SIG-M5 (cell line): ENCODE measurements around the gene UTRN.
A peak's percentile ranks its signal among the peaks of the same experiment; 100 is the strongest.

Experiments used
- DNase-seq: peaks from one replicate; lab custom pipeline; 2025; lab: John Stamatoyannopoulos, UW

UTRN gene

GRCh38 chr6:144314003-144314485 is 28.9 kb downstream of the UTRN start:
- DNase-seq, result no peak

- no peak for DNase-seq
Measured at GRCh38 chr6:144314562-144314961, 29.4 kb downstream of the UTRN start.

- DNase-seq, result no peak
Measured at GRCh38 chr6:144315226-144315980, 30.3 kb downstream of the UTRN start.

DNA sequence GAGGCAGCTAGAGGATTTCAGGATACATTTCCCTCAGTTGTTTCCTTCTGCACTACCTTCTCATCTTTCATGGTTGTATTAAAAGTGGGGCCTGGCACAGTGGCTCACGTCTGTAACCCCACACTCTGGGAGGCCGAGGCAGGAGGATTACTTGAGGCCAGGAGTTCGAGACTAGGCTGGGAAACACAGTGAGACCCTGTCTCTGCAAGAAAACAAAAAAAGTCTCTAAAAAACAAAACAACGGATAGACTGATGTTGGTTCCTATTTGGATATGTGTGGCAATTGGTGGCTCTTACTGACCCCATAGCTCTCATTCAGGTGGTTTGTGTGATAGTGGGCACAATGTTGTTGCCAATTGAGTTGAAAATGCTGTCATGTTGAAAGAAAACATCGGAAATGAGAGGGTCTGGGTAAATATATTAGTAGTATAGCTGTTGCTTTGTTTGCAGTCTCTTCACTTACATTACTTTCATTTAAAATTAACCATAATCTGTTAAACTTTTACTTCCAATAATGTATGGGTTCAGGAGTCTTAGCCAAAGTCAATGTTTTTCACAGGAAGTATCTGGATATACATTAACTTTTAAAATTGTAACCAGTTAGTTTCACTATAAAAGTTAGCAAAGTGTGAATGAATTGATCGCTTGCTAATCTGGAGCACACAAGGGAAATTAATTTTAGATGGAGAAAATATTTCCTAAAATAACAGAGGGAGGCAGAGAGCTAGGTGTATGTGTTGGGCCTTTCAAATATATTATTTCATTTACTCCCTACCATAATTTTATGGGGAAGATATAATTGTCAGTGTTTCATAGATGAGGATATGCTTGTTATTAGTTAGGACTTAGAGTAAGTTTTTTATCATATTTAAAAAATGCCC is 31.1 kb downstream of the UTRN start:
- no peak for DNase-seq

- DNase-seq, result no peak
Measured at GRCh38 chr6:144316862-144317195, 31.7 kb downstream of the UTRN start.

GRCh38 chr6:144317736-144318135 is 32.6 kb downstream of the UTRN start:
- DNase-seq, result no peak

DNA sequence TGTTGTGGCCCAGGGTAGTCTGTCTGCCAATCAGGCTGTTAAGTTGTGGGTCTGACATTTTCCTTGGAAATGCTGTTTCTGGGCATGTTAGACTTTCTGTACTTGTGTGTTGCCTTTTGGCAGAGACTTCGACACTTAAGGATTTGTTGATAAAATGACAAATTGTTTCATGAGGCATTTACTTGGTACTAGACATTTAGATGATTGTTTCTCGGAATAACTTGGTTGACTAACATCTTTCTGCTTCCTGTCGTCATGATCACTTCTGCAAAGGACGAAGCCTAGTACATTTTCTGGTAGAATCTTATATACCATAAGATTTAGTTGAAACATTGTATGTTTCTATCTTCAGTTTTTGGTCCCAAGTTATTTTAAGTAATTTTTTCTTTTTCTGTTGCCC is 34.1 kb downstream of the UTRN start:
- no peak for DNase-seq

DNA sequence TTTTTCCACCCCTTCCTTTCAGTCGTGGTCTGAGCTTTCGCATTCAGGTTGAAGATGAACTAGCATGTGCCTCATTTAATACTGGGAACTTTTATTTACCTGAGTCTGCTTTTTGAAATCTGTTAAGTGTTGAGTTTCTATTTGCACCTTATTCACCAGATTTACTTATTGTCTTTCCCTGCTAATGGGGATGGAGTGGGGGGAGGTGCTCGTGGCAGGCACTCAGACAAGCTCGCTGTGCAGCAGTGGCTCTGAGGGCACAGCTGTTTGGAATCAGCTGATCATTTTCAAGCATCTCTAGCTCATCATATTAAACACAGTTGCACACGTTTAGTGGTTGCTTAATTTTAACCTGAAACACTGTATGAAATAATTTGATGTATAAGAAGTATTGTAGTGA is 35.6 kb downstream of the UTRN start:
- no peak for DNase-seq

GRCh38 chr6:144321839-144322591 is 36.9 kb downstream of the UTRN start:
- no peak for DNase-seq

DNA sequence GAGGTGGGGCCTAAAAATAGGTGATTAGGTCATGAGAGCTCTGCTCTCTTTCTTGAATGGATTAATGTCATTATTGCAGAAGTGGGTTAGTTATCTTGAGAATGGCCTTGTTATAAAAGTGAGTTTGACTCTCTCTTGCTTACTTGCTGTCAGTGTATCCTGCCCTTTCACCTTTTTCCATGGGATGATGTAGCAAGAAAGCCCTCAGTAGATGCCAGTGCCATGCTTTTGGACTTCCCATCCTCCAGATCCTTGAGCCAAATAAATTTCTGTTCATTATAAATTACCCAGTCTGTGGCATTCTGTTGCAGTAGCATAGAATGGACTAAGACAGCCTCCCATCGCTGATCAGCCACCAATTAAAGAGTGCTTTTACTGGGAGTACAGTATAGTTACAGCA is 40.1 kb downstream of the UTRN start:
- no peak for DNase-seq

- no peak for DNase-seq
Measured at GRCh38 chr6:144326393-144326792, 41.3 kb downstream of the UTRN start.

GRCh38 chr6:144327081-144327480 is 41.9 kb downstream of the UTRN start:
- DNase-seq, result no peak

GRCh38 chr6:144330017-144330987 is 45.2 kb downstream of the UTRN start:
- DNase-seq, result no peak

DNA sequence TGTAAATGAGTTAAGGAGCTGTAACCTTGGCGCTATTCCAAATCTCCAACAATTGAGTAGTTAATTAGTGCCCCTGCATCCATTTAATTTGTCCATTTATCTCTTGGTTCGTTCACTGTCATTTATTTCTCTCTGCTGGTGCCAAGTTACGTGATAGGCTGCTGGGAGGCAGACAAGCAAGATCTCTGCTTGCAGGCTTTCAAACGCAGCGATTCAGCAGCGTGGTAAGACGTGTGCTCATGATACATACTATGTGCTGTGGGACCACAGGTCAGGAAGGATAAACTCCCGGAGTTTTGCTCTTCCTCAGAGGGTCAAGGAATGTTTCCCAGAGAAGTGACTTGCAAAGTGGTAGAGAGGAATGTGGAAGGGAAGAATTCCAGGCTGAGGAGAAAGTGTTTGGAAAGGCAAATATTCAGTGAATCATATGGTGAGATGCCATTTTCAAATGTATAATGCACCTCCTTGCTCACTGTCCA is 46.4 kb downstream of the UTRN start:
- no peak for DNase-seq

DNA sequence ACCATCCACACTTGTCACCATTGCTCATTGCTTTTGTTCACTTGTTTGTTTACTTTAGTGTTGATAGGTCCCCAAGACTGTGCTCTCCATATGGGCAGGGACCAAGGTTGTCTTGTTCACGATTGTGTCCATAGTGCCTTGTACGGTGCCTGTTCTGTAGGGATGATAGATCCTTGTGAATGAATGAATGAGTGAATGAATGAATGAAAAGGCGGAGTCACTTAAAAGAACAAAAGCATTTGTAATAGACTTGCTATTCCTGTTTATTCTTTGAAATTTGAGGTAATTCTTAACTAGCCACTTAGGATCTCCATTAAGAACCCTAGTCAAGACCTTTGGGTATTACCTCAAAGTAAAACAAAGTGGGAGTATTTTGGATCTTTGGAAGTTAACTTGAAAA is 47.0 kb downstream of the UTRN start:
- DNase-seq, result no peak

DNA sequence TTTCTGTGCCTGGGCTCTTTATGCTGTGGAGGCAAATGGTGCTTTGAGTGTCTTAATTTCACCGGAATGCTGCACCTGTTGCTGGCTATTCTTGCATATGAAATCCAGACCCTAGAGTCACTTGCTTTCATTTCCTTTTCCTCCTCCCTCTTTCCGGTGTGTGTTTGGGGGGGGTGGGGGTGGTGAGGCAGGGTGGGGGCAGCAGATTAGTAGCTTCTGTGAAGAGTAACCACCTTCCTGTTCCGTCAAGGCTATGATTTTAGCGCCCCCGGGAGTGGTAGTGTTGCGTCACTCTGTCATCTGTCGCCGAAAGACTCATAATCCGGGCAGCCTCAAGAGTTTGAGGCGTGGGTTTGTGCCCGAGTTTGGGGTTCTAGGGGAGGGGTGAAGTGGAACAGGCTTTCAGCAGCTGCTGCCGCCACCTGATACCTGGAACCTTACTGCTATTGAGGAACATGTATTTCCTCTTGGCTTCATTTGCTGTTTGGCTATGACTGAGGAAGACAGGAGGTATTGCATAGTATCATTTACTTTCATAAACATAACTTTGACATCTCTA is 49.1 kb downstream of the UTRN start:
- DNase-seq, result peak; percentile 45
